Measurements from ENCODE around the gene CTSF. TPM values are rescaled to one million over a fixed set of nuclear protein-coding genes. Genes with fewer than 3 reads are reported as not detected.
A peak's percentile ranks its signal among the peaks of the same experiment; 100 is the strongest.

Gene CTSF
- total and polyA plus RNA-seq, 2 of the 13 experiments (the other 11 are each of a cell fraction or from before 2014, with no cell fraction given), result not detected

- TF ChIP-seq GATAD2A (CRISPR knock-in tag; IDR thresholded peaks at IDR 0.05) (peak; percentile 74), FOXO1 (CRISPR knock-in tag; IDR thresholded peaks at IDR 0.05) (0 out of 2 replicates have a peak, but pooled peaks have one; percentile 29), NCOA2 (CRISPR knock-in tag; IDR thresholded peaks at IDR 0.05) (peak; percentile 50; the same call in 1 of the 2 replicates), ATF6 (CRISPR knock-in tag; conservative IDR thresholded peaks at IDR 0.05) (no peak), ARID4A (CRISPR knock-in tag; IDR thresholded peaks at IDR 0.05; ENCODE audit: borderline replicate concordance) (peak; percentile 44; the same call in 1 of the 2 replicates), ZBTB1 (CRISPR knock-in tag; IDR thresholded peaks at IDR 0.05; ENCODE audit: borderline replicate concordance) (no peak), ZNF772 (CRISPR knock-in tag; IDR thresholded peaks at IDR 0.05) (no peak), SALL1 (CRISPR knock-in tag; IDR thresholded peaks at IDR 0.05) (peak; percentile 58; the same call in 1 of the 2 replicates), SOX6 (IDR thresholded peaks at IDR 0.05) (no peak), SOX6 (CRISPR knock-in tag; IDR thresholded peaks at IDR 0.05) (peak; percentile 40), ZNF644 (CRISPR knock-in tag; IDR thresholded peaks at IDR 0.05; ENCODE audit: low read depth) (peak; percentile 55; the same call in 1 of the 2 replicates), STAG1 (CRISPR knock-in tag; IDR thresholded peaks at IDR 0.05) (peak; percentile 6; the same call in 1 of the 2 replicates), HIC2 (CRISPR knock-in tag; IDR thresholded peaks at IDR 0.05; ENCODE audit: low read depth) (peak; percentile 76), SP5 (CRISPR knock-in tag; IDR thresholded peaks at IDR 0.05; ENCODE audit: borderline replicate concordance, low read depth) (peak; percentile 56), STAT6 (CRISPR knock-in tag; IDR thresholded peaks at IDR 0.05; ENCODE audit: borderline replicate concordance) (no peak), ELF3 (CRISPR knock-in tag; IDR thresholded peaks at IDR 0.05) (0 out of 2 replicates have a peak, but pooled peaks have one; percentile 21), NR2F6 (IDR thresholded peaks at IDR 0.05) (peak; percentile 46; the same call in 1 of the 2 replicates), NR2F6 (CRISPR knock-in tag; IDR thresholded peaks at IDR 0.05) (no peak), ZMYM2 (CRISPR knock-in tag; IDR thresholded peaks at IDR 0.05) (0 out of 2 replicates have a peak, but pooled peaks have one; percentile 66), ZNF766 (CRISPR knock-in tag; IDR thresholded peaks at IDR 0.05; ENCODE audit: borderline replicate concordance) (no peak)
These were observed 38.9 kb upstream of the CTSF start (continued) for GRCh38 chr11:66607126-66607834.
